ENCODE results near the gene AREG.

DNA sequence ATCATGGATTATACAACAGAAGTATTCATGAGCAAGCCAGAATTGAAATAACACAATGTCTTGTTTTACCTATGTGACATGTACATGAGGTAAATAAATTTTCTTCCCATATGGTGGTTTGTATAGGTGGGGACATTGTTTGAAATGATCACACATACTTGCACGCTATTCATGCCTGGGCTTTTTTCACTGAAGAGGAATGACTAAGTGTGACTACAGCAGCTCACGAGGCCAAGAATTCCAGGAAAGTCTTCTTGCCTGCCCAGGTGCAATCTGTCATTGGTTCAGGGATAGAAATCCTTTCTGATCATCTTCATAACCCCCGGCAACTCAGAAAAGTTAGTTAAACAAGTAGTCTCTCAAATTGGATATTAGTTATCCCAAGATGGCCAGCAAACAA lies 36.3 kb upstream of the AREG start:
- TF ChIP-seq POLR2AphosphoS5 (IDR thresholded peaks at IDR 0.05) (no peak), POLR2A (IDR thresholded peaks at IDR 0.05) (no peak), EP300 (IDR thresholded peaks at IDR 0.05) (no peak)
- TF ChIP-seq, protein P1, sequence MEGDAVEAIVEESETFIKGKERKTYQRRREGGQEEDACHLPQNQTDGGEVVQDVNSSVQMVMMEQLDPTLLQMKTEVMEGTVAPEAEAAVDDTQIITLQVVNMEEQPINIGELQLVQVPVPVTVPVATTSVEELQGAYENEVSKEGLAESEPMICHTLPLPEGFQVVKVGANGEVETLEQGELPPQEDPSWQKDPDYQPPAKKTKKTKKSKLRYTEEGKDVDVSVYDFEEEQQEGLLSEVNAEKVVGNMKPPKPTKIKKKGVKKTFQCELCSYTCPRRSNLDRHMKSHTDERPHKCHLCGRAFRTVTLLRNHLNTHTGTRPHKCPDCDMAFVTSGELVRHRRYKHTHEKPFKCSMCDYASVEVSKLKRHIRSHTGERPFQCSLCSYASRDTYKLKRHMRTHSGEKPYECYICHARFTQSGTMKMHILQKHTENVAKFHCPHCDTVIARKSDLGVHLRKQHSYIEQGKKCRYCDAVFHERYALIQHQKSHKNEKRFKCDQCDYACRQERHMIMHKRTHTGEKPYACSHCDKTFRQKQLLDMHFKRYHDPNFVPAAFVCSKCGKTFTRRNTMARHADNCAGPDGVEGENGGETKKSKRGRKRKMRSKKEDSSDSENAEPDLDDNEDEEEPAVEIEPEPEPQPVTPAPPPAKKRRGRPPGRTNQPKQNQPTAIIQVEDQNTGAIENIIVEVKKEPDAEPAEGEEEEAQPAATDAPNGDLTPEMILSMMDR (IDR thresholded peaks at IDR 0.05): no peak

All from suprapubic skin (tissue), 4 donors.